ENCODE results near the gene TMEM198. TPM values are rescaled to one million over a fixed set of nuclear protein-coding genes. Genes with fewer than 3 reads are reported as not detected.

Gene TMEM198
- total and polyA plus RNA-seq, 7 donors = 0.61 to 3.7 (median 2.1) TPM

GRCh38 chr2:219532378-219532649 lies 11.5 kb upstream of the TMEM198 start:
- intact Hi-C loops (cut with DNase I) = loop anchor here (5.0 to 10.0 kb wide), 2 partner anchors 130 to 368 kb away; partner anchors contain the start of gene NHEJ1 (in 1 of the 2)
- Histone ChIP-seq H3K9me3 (no peaks in the 10 kb centered on the region), H3K36me3 (ENCODE audit: insufficient read depth in 1 of 2, low read depth in 1 of 2) (no peaks in the 10 kb centered on the region), H3K27ac (no peak overlapping the region), H3K4me3 (no peak overlapping the region), H3K4me1 (no peaks in the 10 kb centered on the region), H3K27me3 (ENCODE audit: insufficient read depth in 3 of 3, low read length in 2 of 3) (peaks cover 0 to 12% (median 0%) of the 10 kb centered on the region in 3 donors)
- 71 to 83% (median 74%) methylated on average over 8 of the region's 8 CpGs for WGBS, 3 donors
- ATAC-seq (no peak), DNase-seq (no peak)
- TF ChIP-seq CTCF (IDR thresholded peaks at IDR 0.05) = no peak

GRCh38 chr2:219533930-219534661 lies 9.7 kb upstream of the TMEM198 start:
- no peak for ATAC-seq
- peaks cover 0 to 6% (median 0%) of the 10 kb centered on the region in 3 donors for H3K27me3 ChIP-seq (ENCODE audit: insufficient read depth in 3 of 3, low read length in 2 of 3)

GRCh38 chr2:219536425-219536824 lies 7.4 kb upstream of the TMEM198 start:
- H3K4me3 ChIP-seq = no peak overlapping the region
- peaks cover 0 to 29% of the 10 kb centered on the region in 2 donors for H3K36me3 ChIP-seq (ENCODE audit: insufficient read depth in 1 of 2, low read depth in 1 of 2)
- H3K4me1 ChIP-seq = peaks cover 3% of the 10 kb centered on the region
- intact Hi-C loops (cut with DNase I) = loop anchor here in 1 of 2 donors (10.0 kb wide), 1 partner anchor 372 kb away; the partner anchor contains the start of gene NHEJ1
- WGBS, 3 donors = 82 to 86% (median 83%) methylated on average over 16 of the region's 16 CpGs
- no peaks in the 10 kb centered on the region for H3K27me3 ChIP-seq (ENCODE audit: insufficient read depth in 3 of 3, low read length in 2 of 3)
- no peaks in the 10 kb centered on the region for H3K9me3 ChIP-seq
- ATAC-seq = no peak
- no peak for DNase-seq
- H3K27ac ChIP-seq = no peak overlapping the region
- TF ChIP-seq CTCF (IDR thresholded peaks at IDR 0.05) = no peak

More at GRCh38 chr2:219533930-219534661, 9.7 kb upstream of the TMEM198 start:
- intact Hi-C loops (cut with DNase I) = loop anchor here (5.0 to 10.0 kb wide), 2 partner anchors 132 to 369 kb away; partner anchors contain the start of gene NHEJ1 (in 1 of the 2)
- DNase-seq = no peak
- TF ChIP-seq CTCF (IDR thresholded peaks at IDR 0.05) = no peak
- Histone ChIP-seq H3K9me3 (no peaks in the 10 kb centered on the region), H3K27ac (no peak overlapping the region), H3K4me3 (no peak overlapping the region), H3K4me1 (no peaks in the 10 kb centered on the region), H3K36me3 (ENCODE audit: insufficient read depth in 1 of 2, low read depth in 1 of 2) (peaks cover 0 to 6% of the 10 kb centered on the region in 2 donors)
- WGBS, 3 donors = 85 to 92% (median 86%) methylated on average over 6 of the region's 6 CpGs

- TF ChIP-seq CTCF (IDR thresholded peaks at IDR 0.05) = no peak
- ATAC-seq (no peak), DNase-seq (no peak)
- Histone ChIP-seq H3K27ac (no peak overlapping the region), H3K27me3 (ENCODE audit: insufficient read depth in 3 of 3, low read length in 2 of 3) (no peaks in the 10 kb centered on the region), H3K9me3 (no peaks in the 10 kb centered on the region), H3K4me1 (peaks cover 4% of the 10 kb centered on the region), H3K4me3 (no peak overlapping the region), H3K36me3 (ENCODE audit: insufficient read depth in 1 of 2, low read depth in 1 of 2) (peaks cover 0 to 29% of the 10 kb centered on the region in 2 donors)
- intact Hi-C loops (cut with DNase I) = loop anchor here in 1 of 2 donors (10.0 kb wide), 1 partner anchor 372 kb away; the partner anchor contains the start of gene NHEJ1
- 48 to 61% (median 60%) methylated on average over 9 of the region's 9 CpGs for WGBS, 3 donors
Measured at GRCh38 chr2:219536967-219537366, 6.9 kb upstream of the TMEM198 start.

Data from psoas muscle (tissue), 8 donors.